RPMI7951 (cell line): ENCODE data around the gene ADGRB3. TPM values are rescaled to one million over a fixed set of nuclear protein-coding genes. Genes with fewer than 3 reads are reported as not detected.

Source experiments
- DNase-seq: peaks from one replicate; pipeline ENCODE4 v3.0.0-alpha.2; 2012; ENCODE audit warnings: low read depth
- total RNA-seq: library from RNA; depleted of rRNA; stranded (reverse); fragments of >200 nt; shearing (Covaris generic); gene quantifications from 2 replicates; pipeline ENCODE4 v1.2.3, GENCODE V29; 2014

Gene ADGRB3
- total RNA-seq, 1 experiment from 2014 or later, result not detected

DNA sequence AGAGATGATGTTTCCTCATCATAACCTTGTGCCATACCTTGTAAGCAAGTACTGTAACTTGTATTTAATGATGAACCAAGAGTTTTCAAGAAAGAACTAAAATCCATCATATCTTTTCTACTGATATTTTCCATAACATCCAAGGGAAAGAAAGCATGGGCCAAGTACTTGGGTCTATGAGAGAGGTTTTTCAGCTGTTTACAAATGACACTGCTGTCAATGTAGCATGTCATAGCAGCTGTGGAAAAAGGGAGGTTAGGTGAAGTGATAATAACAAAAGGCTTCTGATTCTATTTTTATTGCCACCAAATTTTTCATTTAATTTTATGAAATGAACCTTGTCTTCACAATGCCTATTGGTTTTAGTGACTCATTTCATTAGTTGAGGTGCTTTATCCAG, 679.4 kb downstream of the ADGRB3 start:
- no peak for DNase-seq

GRCh38 chr6:69331886-69332285, 696.8 kb downstream of the ADGRB3 start:
- no peak for DNase-seq

DNA sequence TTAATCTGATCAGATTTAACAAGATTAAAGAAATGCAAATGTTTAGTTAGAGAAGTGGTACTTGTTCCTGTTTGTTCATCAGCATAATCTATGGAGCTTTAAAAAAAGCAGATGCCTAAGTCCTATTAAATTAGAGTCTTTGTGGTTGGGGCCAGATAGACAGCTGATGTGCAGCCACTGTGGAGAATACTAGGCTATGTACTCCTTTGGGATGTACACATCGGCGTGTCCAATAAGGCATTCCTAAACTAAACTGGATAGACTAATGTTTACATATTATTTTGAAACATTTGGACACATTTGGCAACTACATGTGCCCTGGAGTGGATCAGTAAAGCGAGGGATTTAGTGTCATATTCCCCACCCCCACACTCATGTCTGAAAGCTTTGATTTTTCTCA, 702.2 kb downstream of the ADGRB3 start:
- DNase-seq, result no peak

- DNase-seq, result no peak
These were observed 703.5 kb downstream of the ADGRB3 start for GRCh38 chr6:69338431-69339162.

DNA sequence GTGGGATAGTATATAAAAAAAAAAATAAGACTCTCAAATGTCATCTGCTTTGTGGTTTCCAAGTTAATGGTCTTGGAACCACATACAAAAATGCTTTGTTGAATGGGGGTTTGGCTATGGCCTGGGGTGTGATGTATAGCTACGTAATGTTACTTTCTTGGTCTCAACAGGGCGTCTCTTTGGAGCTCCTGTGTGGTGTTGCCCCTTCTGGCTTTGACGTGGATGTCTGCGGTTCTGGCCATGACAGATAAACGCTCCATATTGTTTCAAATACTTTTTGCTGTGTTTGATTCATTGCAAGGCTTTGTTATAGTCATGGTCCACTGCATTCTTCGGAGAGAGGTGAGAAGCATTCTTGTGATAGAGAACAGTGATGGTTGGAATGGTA, 704.1 kb downstream of the ADGRB3 start:
- DNase-seq, result no peak

DNA sequence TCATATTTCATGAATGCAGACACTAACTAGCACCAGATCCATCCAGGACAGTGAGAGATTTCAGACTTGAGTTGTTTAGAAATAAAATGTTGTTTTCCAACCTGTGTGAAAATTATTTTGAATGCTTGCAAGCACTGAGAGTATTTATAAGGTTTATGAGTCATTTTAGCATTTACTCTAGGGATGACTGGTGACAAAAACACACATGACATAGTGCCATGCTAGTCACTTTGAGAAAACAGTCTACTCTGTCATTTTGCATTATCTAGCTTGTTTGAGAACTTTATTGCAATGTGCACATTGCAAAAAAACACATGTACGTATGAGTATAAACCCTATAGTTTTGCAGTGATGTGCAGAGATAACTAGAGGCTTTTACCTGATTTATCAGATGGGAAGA, 705.1 kb downstream of the ADGRB3 start:
- DNase-seq, result no peak

DNA sequence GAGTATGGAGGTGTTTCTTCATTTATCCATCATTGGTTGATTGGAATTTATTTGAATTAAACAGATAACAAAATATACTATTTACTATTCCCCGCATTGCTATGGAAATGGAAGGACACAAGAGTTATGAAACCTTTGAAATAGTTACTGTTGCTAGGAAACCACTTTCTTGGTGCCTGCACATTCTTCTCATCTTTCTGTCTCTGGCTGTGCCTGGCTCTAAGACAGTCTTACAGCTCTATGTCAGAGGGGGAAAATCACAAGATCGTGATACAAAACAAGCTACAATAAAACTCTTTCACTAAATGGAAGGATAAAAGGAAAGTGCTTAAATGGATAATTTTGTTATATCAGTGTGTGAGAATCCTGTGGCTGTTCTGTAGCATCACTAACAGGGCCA, 708.8 kb downstream of the ADGRB3 start:
- no peak for DNase-seq

DNA sequence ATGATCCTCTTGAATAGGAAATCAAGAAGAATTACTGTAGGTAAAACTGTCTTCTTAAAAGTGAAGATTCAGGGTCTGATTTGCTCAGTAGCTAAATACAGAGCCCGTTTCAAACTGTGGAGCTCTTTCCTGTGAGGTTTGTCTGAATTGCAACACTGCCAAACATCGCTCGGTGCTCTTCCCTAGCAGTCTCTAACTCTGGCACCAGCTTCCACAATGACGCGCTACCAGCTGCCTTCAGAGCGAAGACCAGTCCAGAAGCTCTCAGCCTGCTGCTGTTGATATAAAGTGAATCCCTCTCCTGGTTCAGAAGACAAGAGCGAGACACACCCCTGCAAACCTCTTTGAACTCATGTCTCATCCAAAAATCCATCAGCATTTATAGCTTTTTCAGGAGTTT, 714.7 kb downstream of the ADGRB3 start:
- no peak for DNase-seq

- no peak for DNase-seq
These were observed 727.1 kb downstream of the ADGRB3 start for GRCh38 chr6:69362209-69362608.

DNA sequence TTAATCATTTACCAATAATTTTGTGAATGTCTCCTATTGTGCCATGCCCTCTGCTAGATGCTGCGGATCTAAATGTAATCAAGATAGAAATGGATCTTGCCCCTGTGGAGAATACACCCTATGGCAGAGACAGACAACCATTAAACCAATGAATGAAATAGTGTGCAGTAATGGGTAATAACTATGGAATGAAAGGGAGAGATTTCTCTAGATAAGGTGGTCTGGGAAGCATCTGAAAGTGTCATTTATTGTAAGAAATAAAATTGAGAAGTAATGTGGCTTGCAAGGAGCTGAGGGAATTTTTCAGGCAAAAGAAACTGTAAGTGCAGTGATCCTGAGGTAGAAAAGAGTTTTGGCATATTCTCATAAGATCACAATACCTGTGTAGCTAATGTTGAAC, 731.7 kb downstream of the ADGRB3 start:
- no peak for DNase-seq

DNA sequence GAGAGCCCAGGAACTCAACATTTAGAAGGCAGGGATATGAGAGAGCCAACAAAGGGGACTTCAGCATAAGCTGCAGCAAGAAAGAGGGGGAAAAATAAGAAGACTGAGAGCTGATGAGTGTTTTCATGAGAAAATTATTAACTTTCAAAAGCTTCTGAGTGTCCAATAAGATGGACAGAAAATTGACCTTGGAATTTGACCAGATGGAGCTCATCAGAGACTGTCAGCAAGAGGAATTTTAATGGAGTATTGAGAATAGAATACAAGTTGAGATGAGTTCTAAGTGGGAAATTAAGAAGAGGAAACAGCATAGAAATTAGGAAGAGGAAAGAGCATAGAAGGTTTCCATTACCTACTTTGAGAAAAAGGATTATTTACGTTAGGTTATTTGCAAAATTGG, 733.5 kb downstream of the ADGRB3 start:
- no peak for DNase-seq

GRCh38 chr6:69370763-69371162, 735.7 kb downstream of the ADGRB3 start:
- DNase-seq, result no peak

- no peak for DNase-seq
These were observed 743.2 kb downstream of the ADGRB3 start for GRCh38 chr6:69378326-69378725.

DNA sequence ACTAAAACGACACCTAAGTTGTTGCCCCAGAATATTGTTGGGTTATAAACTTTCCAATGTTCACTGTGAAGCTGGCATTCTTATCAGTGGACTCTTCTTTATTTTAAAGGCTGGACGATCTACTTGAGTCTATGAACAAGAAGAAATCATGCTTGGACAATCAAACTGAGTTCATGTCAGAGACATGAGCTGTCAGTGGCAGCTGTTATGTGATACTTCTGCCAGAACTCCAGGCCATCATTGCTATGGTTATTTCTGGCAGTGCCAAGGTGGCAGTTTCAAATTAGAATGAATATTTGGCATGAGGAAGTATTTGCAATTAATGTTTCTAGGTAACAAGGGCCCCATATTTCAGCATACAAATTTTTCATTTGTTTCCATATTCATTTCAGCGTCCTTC, 744.4 kb downstream of the ADGRB3 start:
- no peak for DNase-seq

- no peak for DNase-seq
These were observed 748.5 kb downstream of the ADGRB3 start for GRCh38 chr6:69383627-69384026.

DNA sequence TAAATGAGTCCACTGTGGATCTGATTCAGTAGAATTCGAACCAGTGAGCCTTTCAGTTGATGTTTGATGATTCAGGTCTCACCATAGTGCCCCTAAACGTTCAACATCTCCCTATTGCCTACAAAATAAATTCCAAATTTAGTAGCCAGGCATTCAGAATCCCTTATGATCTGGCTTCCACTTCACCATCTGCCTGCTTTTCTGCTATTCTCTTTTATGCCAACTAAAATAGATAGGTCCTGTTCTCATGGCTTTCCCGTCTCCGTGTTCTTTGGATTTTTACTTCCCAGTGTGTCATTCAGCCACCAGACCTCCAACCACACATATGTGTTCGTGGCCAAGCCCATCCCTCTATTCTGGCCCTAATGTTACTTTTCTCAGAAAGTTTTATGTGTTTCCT, 751.3 kb downstream of the ADGRB3 start:
- no peak for DNase-seq

DNA sequence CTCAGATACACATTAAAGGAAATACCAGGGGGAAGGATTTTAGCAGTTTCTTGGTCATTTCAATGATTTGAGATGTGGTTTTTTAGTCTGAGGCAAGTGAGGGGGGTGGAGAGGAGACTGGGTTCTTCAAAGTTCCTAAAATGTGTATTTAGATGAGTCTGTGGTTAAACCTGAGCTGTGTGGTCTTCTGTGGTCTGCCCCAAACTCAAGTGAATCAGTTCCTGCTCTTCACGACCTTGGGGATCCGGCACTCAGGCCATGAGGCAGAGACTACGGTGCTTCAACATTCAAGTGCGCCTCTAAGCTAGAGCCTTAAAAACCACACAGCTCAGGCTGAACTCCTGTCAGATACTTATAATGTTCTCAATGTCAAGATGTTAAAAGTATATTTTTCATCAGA, 755.0 kb downstream of the ADGRB3 start:
- DNase-seq, result no peak

GRCh38 chr6:69391106-69391505, 756.0 kb downstream of the ADGRB3 start:
- no peak for DNase-seq

- no peak for DNase-seq
These were observed 757.7 kb downstream of the ADGRB3 start for GRCh38 chr6:69392745-69393144.

DNA sequence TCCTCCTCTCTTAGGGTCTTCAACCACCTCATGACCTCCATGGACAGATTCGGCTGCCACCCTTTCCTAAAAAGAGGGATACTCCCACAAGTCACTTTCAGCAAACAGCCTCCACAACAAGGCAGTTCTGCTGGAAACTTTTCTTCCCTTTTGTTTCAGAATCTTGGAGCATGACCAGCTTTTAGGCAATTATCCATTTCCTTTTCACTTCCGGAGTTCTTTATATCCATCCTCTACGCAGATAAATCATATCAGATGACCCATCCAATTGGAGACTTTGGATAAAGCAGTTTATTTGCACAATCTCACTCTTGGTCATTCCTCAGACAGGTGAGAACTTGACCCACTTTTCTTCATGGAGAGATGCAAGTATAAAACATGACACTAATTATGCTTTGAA, 763.2 kb downstream of the ADGRB3 start:
- no peak for DNase-seq

- DNase-seq, result no peak
These were observed 763.6 kb downstream of the ADGRB3 start for GRCh38 chr6:69398729-69399128.

- no peak for DNase-seq
These were observed 773.8 kb downstream of the ADGRB3 start for GRCh38 chr6:69408886-69409285.

DNA sequence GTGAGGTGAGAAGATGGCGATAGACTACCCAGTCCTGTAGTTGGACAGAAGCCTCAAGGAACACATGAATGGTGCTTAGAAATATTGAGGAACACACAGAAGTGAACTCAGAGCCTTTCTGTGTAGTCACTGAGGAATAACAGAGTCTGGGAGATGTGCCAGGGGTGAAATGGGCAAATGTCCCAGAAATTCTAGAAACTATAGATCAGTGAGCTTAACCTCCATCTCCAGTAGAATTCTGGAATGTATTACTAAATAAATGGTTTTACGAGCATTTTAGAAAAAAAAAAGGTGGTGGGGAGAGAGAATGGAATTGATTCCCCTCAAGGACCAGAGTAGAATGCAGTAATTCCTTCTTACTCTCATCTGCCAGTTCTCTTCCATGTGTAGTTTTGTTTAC, 781.7 kb downstream of the ADGRB3 start:
- no peak for DNase-seq

GRCh38 chr6:69421269-69421668, 786.2 kb downstream of the ADGRB3 start:
- no peak for DNase-seq
